Measurements from ENCODE around the gene CEACAM18. TPM values are rescaled to one million over a fixed set of nuclear protein-coding genes. Genes with fewer than 3 reads are reported as not detected.

The CEACAM18 gene
- total and polyA plus RNA-seq, 4 donors, result not detected

- no peak for TF ChIP-seq CTCF (IDR thresholded peaks at IDR 0.05; ENCODE audit: control extremely low read depth, extremely low read depth)
- no peaks in the 10 kb centered on the region for H3K9me3 ChIP-seq (ENCODE audit: control insufficient read depth in 4 of 4, insufficient read depth in 3 of 4, low read length in 3 of 4)
- H3K4me1 ChIP-seq (ENCODE audit: control insufficient read depth in 5 of 5, insufficient read depth in 5 of 5, low read length in 5 of 5), result no peaks in the 10 kb centered on the region
- ATAC-seq (ENCODE audit: insufficient read depth, low FRiP score) (no peak), DNase-seq (no peak)
- 82 to 92% methylated on average over 8 of the region's 8 CpGs for WGBS, 2 donors
- no peak overlapping the region for H3K27ac ChIP-seq (ENCODE audit: low read depth in 1 of 2, low read length in 1 of 2)
- no peaks in the 10 kb centered on the region for H3K36me3 ChIP-seq (ENCODE audit: control insufficient read depth in 4 of 4, insufficient read depth in 4 of 4, low read length in 4 of 4)
- H3K4me3 ChIP-seq, result no peak overlapping the region
- peaks cover 0 to 19% (median 4%) of the 10 kb centered on the region in 3 donors for H3K27me3 ChIP-seq (ENCODE audit: control insufficient read depth in 3 of 3, insufficient read depth in 3 of 3, low read length in 2 of 3)
- no peak overlapping the region for H3K9ac ChIP-seq (ENCODE audit: insufficient read depth in 1 of 2, low read length in 2 of 2)
Measured at GRCh38 chr19:51530616-51531015, 52.3 kb downstream of the CEACAM18 start.

- WGBS, 2 donors, result 22 to 31% methylated on average over 25 of the region's 25 CpGs
Measured at GRCh38 chr19:51531349-51532315, 53.3 kb downstream of the CEACAM18 start, which contains the start of gene SIGLEC6. Gene SIGLEC6 (minus strand): TSS chr19:51531670. CDS start chr19:51531648, 22 bp downstream.

GRCh38 chr19:51535535-51535934 is 57.2 kb downstream of the CEACAM18 start:
- Histone ChIP-seq H3K27ac (ENCODE audit: low read depth in 1 of 2, low read length in 1 of 2) (no peak overlapping the region), H3K4me1 (ENCODE audit: control insufficient read depth in 5 of 5, insufficient read depth in 5 of 5, low read length in 5 of 5) (no peaks in the 10 kb centered on the region), H3K36me3 (ENCODE audit: control insufficient read depth in 4 of 4, insufficient read depth in 4 of 4, low read length in 4 of 4) (no peaks in the 10 kb centered on the region), H3K27me3 (ENCODE audit: control insufficient read depth in 3 of 3, insufficient read depth in 3 of 3, low read length in 2 of 3) (peaks cover 0 to 22% (median 4%) of the 10 kb centered on the region in 3 donors), H3K4me3 (no peak overlapping the region), H3K9ac (ENCODE audit: insufficient read depth in 1 of 2, low read length in 2 of 2) (no peak overlapping the region), H3K9me3 (ENCODE audit: control insufficient read depth in 4 of 4, insufficient read depth in 3 of 4, low read length in 3 of 4) (peaks cover 0 to 9% (median 0%) of the 10 kb centered on the region in 4 donors)
- ATAC-seq (ENCODE audit: insufficient read depth, low FRiP score) (no peak), DNase-seq (no peak)
- 88 to 93% methylated on average over 1 of the region's 1 CpG for WGBS, 2 donors
- no peak for TF ChIP-seq CTCF (IDR thresholded peaks at IDR 0.05; ENCODE audit: control extremely low read depth, extremely low read depth)

More at GRCh38 chr19:51531349-51532315, 53.3 kb downstream of the CEACAM18 start, which contains the start of gene SIGLEC6:
- no peak for TF ChIP-seq CTCF (IDR thresholded peaks at IDR 0.05; ENCODE audit: control extremely low read depth, extremely low read depth)
- H3K27me3 ChIP-seq (ENCODE audit: control insufficient read depth in 3 of 3, insufficient read depth in 3 of 3, low read length in 2 of 3), result peaks cover 0 to 19% (median 4%) of the 10 kb centered on the region in 3 donors
- no peaks in the 10 kb centered on the region for H3K4me1 ChIP-seq (ENCODE audit: control insufficient read depth in 5 of 5, insufficient read depth in 5 of 5, low read length in 5 of 5)
- no peak within 1 kb of the TSS for H3K27ac ChIP-seq (ENCODE audit: low read depth in 1 of 2, low read length in 1 of 2)
- H3K4me3 ChIP-seq, result no peak within 1 kb of the TSS
- ATAC-seq (ENCODE audit: insufficient read depth, low FRiP score) (peak; percentile 79), DNase-seq (peak; percentile 9 to 18 (median 18))
- H3K9ac ChIP-seq (ENCODE audit: insufficient read depth in 1 of 2, low read length in 2 of 2), result no peak within 1 kb of the TSS
- H3K9me3 ChIP-seq (ENCODE audit: control insufficient read depth in 4 of 4, insufficient read depth in 3 of 4, low read length in 3 of 4), result no peaks in the 10 kb centered on the region
- H3K36me3 ChIP-seq (ENCODE audit: control insufficient read depth in 4 of 4, insufficient read depth in 4 of 4, low read length in 4 of 4), result no peaks in the 10 kb centered on the region
